Trophoblast cell (in vitro differentiated cells and primary cell): ENCODE results near the gene NCS1.

Source experiments
- DNase-seq, 2 donors: peaks; one replicate each; pipeline ENCODE4 v3.0.0-alpha.2; 2016
- H2AFZ ChIP-seq: 2 replicates; pipeline ENCODE4 v1.6.1; 2013; ENCODE audit warnings: low read length, moderate library complexity, mild to moderate bottlenecking; ENCODE audit not compliant: insufficient read depth, poor library complexity
- H2AK5ac ChIP-seq: 2 replicates; pipeline ENCODE4 v1.6.1; 2013; ENCODE audit warnings: mild to moderate bottlenecking, low read length
- H2BK120ac ChIP-seq: 2 replicates; pipeline ENCODE4 v1.6.1; 2013; ENCODE audit warnings: low read length, mild to moderate bottlenecking, moderate library complexity; ENCODE audit not compliant: insufficient read depth, poor library complexity
- H2BK12ac ChIP-seq: 2 replicates; pipeline ENCODE4 v1.6.1; 2013; ENCODE audit warnings: mild to moderate bottlenecking, low read length, moderate library complexity
- H2BK5ac ChIP-seq: 2 replicates; pipeline ENCODE4 v1.6.1; 2013; ENCODE audit warnings: low read length, low read depth, moderate library complexity, mild to moderate bottlenecking; ENCODE audit not compliant: poor library complexity
- H3K14ac ChIP-seq: 2 replicates; pipeline ENCODE4 v1.6.1; 2013; ENCODE audit warnings: mild to moderate bottlenecking, low read length
- H3K18ac ChIP-seq: 2 replicates; pipeline ENCODE4 v1.6.1; 2013; ENCODE audit warnings: mild to moderate bottlenecking, low read length
- H3K23ac ChIP-seq: 2 replicates; pipeline ENCODE4 v1.6.1; 2013; ENCODE audit warnings: low read length
- H3K27ac ChIP-seq: 2 replicates; pipeline ENCODE4 v1.5.1; 2013; ENCODE audit warnings: low read depth, mild to moderate bottlenecking, inconsistent platforms, low read length, moderate library complexity
- H3K27me3 ChIP-seq: 2 replicates; pipeline ENCODE4 v1.6.1; 2013; ENCODE audit warnings: inconsistent platforms, mild to moderate bottlenecking, low read length, moderate library complexity; ENCODE audit not compliant: insufficient read depth
- H3K36me3 ChIP-seq, 2 experiments: 1 replicate in 1 of 2; 2 replicates in 1 of 2; pipeline ENCODE4 v1.6.1; 2013; ENCODE audit warnings: low read length in 2 of 2, mild to moderate bottlenecking in 2 of 2, moderate library complexity in 1 of 2; ENCODE audit not compliant: insufficient read depth in 2 of 2, control insufficient read depth in 1 of 2
- H3K4ac ChIP-seq: 2 replicates; pipeline ENCODE4 v1.6.1; 2013; ENCODE audit warnings: low read depth, mild to moderate bottlenecking, low read length, moderate library complexity
- H3K4me1 ChIP-seq, 2 experiments: 1 replicate in 1 of 2; 2 replicates in 1 of 2; pipeline ENCODE4 v1.6.1; 2013; ENCODE audit warnings: low read length in 2 of 2, mild to moderate bottlenecking in 2 of 2, moderate library complexity in 1 of 2; ENCODE audit not compliant: insufficient read depth in 2 of 2, control insufficient read depth in 1 of 2
- H3K4me2 ChIP-seq: 2 replicates; pipeline ENCODE4 v1.6.1; 2013; ENCODE audit warnings: inconsistent platforms, mild to moderate bottlenecking, low read length, moderate library complexity
- H3K4me3 ChIP-seq: 2 replicates; pipeline ENCODE4 v1.5.1; 2013; ENCODE audit warnings: mild to moderate bottlenecking, low read depth, low read length, inconsistent platforms
- H3K79me1 ChIP-seq: one replicate; pipeline ENCODE4 v1.6.1; 2013; ENCODE audit warnings: low read length
- H3K79me2 ChIP-seq: 2 replicates; pipeline ENCODE4 v1.6.1; 2013; ENCODE audit warnings: low read length, mild to moderate bottlenecking; ENCODE audit not compliant: control insufficient read depth, insufficient read depth, poor library complexity
- H3K9ac ChIP-seq: 2 replicates; pipeline ENCODE4 v1.6.1; 2013; ENCODE audit warnings: mild to moderate bottlenecking, low read length
- H3K9me3 ChIP-seq: 2 replicates; pipeline ENCODE4 v1.6.1; 2013; ENCODE audit warnings: low read depth, mild to moderate bottlenecking, control low read depth, inconsistent platforms, low read length; ENCODE audit not compliant: insufficient read depth
- H4K12ac ChIP-seq: 2 replicates; pipeline ENCODE4 v1.6.1; 2013; ENCODE audit warnings: low read depth, mild to moderate bottlenecking, low read length, moderate library complexity
- H4K8ac ChIP-seq: 2 replicates; pipeline ENCODE4 v1.6.1; 2013; ENCODE audit warnings: low read depth, mild to moderate bottlenecking, low read length, moderate library complexity
- H4K91ac ChIP-seq: one replicate; pipeline ENCODE4 v1.6.1; 2013; ENCODE audit warnings: low read depth, mild to moderate bottlenecking, low read length, moderate library complexity
- WGBS: extraction: QIAGEN DNeasy Blood & Tissue Kit; methylation state at CpG from one replicate; pipeline ENCODE4 v1.1.7; 2013; ENCODE audit warnings: missing lambda C conversion rate; ENCODE audit not compliant: insufficient read length, insufficient coverage; ENCODE audit errors: extremely low coverage; 5-methylcytosine and 5-hydroxymethylcytosine counted together

The NCS1 gene

DNA sequence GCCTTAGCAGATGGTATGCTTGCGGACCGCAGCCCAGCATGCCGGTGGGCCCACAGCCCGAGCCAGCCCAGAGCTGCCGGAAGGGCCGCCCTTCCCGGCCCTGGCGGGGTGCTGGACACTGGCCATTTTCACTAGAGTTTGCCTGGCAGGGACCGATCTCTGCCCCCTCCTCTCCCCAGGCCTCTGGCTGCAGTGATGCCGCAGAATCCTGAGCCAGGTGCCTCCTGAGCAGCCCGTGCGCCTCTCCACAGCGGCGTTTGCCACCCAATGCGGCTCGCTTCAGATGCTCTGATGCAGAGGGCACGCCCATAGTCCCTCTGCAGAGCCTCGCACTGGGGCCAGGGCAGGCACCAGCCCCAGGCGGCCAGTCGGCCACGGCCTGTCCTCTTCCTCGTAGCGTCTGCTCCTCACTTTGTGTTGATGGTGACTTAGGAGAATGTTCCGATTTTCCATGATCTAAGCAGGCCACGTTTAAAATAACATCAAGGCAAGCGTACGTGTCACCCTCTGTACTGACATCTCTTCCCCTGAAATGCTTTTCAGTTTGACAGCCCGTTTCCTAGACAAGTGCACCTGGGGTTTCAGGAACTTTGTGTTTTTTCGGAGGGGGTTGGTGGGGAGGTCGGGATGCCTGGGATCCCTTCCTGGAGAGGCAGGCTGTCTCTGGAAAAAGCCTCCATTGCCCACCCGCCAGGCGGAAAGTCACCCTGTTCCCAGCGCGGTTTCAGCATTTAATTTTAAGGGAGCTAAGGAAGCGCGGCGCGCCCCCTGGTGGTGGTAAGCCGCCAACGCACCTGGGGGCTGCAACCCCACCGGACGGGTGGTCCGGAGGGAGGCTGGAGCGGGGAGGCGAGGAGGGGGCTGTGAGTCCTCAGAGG, 63.6 kb downstream of the NCS1 start:
- no CpG with 5 or more reads among the region's 45 CpGs for WGBS

DNA sequence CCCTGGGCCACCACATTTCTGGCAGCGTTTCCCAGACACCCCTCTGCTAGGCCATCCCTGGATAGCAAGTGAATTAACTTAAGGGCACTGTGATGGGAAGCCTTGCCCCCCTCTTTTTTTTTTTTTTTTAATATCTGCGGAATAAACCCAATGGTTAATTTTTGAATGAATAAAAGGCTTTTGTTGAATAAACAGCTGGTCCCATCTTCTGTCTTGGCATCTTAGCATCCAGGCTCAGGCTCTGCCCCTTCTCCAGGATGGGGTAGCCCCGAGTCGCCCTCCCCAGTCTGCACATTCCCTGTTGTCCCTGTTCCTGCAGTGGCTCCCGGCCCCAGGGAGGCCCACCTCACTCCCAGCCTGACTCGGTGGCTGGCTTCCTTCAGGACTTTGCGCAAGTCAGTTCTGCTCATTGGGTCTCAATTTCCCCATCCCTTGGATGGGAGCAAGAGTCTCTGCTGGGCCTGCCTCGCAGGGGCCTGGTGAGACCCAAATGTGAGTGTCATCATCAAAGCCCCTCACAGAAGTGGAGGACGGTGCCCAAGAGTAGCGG, 64.3 kb downstream of the NCS1 start:
- Histone ChIP-seq H2BK12ac (no peak overlapping the region), H3K14ac (no peak overlapping the region), H2BK5ac (no peak overlapping the region), H3K4me2 (no peak overlapping the region), H2AFZ (no peak overlapping the region), H4K91ac (no peak overlapping the region), H4K12ac (no peak overlapping the region), H3K27ac (no peak overlapping the region), H2BK120ac (no peak overlapping the region), H3K4me3 (no peak overlapping the region), H3K79me1 (no peaks in the 10 kb centered on the region), H3K9me3 (no peaks in the 10 kb centered on the region), H3K18ac (no peak overlapping the region), H3K23ac (no peak overlapping the region), H4K8ac (peak overlapping the region; percentile 29), H3K36me3 (peaks cover 25 to 28% of the 10 kb centered on the region in 2 experiments), H2AK5ac (no peak overlapping the region), H3K79me2 (no peaks in the 10 kb centered on the region), H3K9ac (no peak overlapping the region), H3K4me1 (peaks cover 0 to 2% of the 10 kb centered on the region in 2 experiments), H3K4ac (no peak overlapping the region), H3K27me3 (no peaks in the 10 kb centered on the region)
- DNase-seq, result no peak
- WGBS, result no CpG with 5 or more reads among the region's 10 CpGs

More for the DNA sequence above, 63.6 kb downstream of the NCS1 start:
- peak overlapping the region; percentile 29 for H4K8ac ChIP-seq
- no peak overlapping the region for H2BK12ac ChIP-seq
- no peak overlapping the region for H3K4me2 ChIP-seq
- no peak overlapping the region for H2AK5ac ChIP-seq
- H3K9me3 ChIP-seq, result no peaks in the 10 kb centered on the region
- no peak overlapping the region for H3K27ac ChIP-seq
- no peak overlapping the region for H2BK5ac ChIP-seq
- no peak overlapping the region for H3K18ac ChIP-seq
- H3K23ac ChIP-seq, result no peak overlapping the region
- H4K91ac ChIP-seq, result no peak overlapping the region
- H3K79me1 ChIP-seq, result no peaks in the 10 kb centered on the region
- no peaks in the 10 kb centered on the region for H3K27me3 ChIP-seq
- H4K12ac ChIP-seq, result no peak overlapping the region
- no peak overlapping the region for H3K4ac ChIP-seq
- H3K79me2 ChIP-seq, result no peaks in the 10 kb centered on the region
- no peak overlapping the region for H2BK120ac ChIP-seq
- H3K36me3 ChIP-seq, result peaks cover 25 to 28% of the 10 kb centered on the region in 2 experiments
- DNase-seq, result peak; percentile 23 to 77
- H3K9ac ChIP-seq, result peak overlapping the region; percentile 16
- H3K4me3 ChIP-seq, result no peak overlapping the region
- H3K14ac ChIP-seq, result no peak overlapping the region
- H3K4me1 ChIP-seq, result peaks cover 0 to 2% of the 10 kb centered on the region in 2 experiments
- H2AFZ ChIP-seq, result no peak overlapping the region

DNA sequence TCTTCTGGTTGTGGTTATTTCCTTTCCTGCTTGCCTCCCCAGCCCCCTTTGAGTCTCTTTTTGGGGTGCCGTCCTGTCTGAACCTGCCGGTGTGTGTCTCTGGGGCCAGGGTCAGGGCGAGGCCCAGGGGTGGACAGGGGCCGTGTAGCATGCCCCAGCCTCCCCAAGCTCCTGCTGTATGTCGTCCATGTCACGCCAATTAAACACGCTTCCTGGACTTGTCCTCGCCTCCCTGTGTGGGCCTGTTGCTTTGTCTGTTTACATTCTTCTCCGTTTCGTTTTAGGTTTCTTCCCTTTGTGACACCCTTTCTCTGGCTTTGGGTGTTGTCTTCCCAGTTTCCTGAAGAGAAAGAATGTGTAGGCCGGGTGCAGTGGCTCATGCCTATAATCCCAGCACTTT, 64.9 kb downstream of the NCS1 start:
- H3K14ac ChIP-seq, result no peak overlapping the region
- no peak overlapping the region for H2BK120ac ChIP-seq
- no peak overlapping the region for H3K9ac ChIP-seq
- no peak overlapping the region for H2BK5ac ChIP-seq
- H4K91ac ChIP-seq, result no peak overlapping the region
- H3K23ac ChIP-seq, result no peak overlapping the region
- H3K4me2 ChIP-seq, result no peak overlapping the region
- WGBS, result no CpG with 5 or more reads among the region's 11 CpGs
- no peaks in the 10 kb centered on the region for H3K27me3 ChIP-seq
- no peaks in the 10 kb centered on the region for H3K79me1 ChIP-seq
- peak overlapping the region; percentile 52 for H2BK12ac ChIP-seq
- no peak for DNase-seq
- H3K36me3 ChIP-seq, result peaks cover 25 to 28% of the 10 kb centered on the region in 2 experiments
- no peak overlapping the region for H3K4ac ChIP-seq
- no peak overlapping the region for H4K8ac ChIP-seq
- H3K79me2 ChIP-seq, result no peaks in the 10 kb centered on the region
- peak overlapping the region; percentile 25 for H2AK5ac ChIP-seq
- no peaks in the 10 kb centered on the region for H3K9me3 ChIP-seq
- H3K4me1 ChIP-seq, result peaks cover 0 to 2% of the 10 kb centered on the region in 2 experiments
- H3K18ac ChIP-seq, result no peak overlapping the region
- no peak overlapping the region for H4K12ac ChIP-seq
- H3K4me3 ChIP-seq, result no peak overlapping the region
- H2AFZ ChIP-seq, result no peak overlapping the region
- H3K27ac ChIP-seq, result no peak overlapping the region

GRCh38 chr9:130237763-130238524, 65.7 kb downstream of the NCS1 start:
- Histone ChIP-seq H3K79me1 (no peaks in the 10 kb centered on the region), H2BK120ac (no peak overlapping the region), H4K12ac (no peak overlapping the region), H3K27me3 (no peaks in the 10 kb centered on the region), H3K79me2 (no peaks in the 10 kb centered on the region), H4K8ac (no peak overlapping the region), H2AK5ac (no peak overlapping the region), H3K4ac (no peak overlapping the region), H3K4me3 (peak overlapping the region; percentile 14), H3K14ac (no peak overlapping the region), H3K9me3 (no peaks in the 10 kb centered on the region), H3K4me2 (no peak overlapping the region), H2BK5ac (no peak overlapping the region), H2BK12ac (no peak overlapping the region), H3K9ac (no peak overlapping the region), H3K18ac (no peak overlapping the region), H3K23ac (no peak overlapping the region), H2AFZ (no peak overlapping the region), H3K4me1 (peaks cover 2% of the 10 kb centered on the region in 2 experiments), H4K91ac (no peak overlapping the region), H3K36me3 (peaks cover 22 to 25% of the 10 kb centered on the region in 2 experiments), H3K27ac (no peak overlapping the region)
- DNase-seq, result no peak
- no CpG with 5 or more reads among the region's 17 CpGs for WGBS
